Activated CD8-positive, alpha-beta T cell treated with anti-CD3 and anti-CD28 coated beads for 36 hours (primary cell): Measurements from ENCODE around the gene NDUFS6. TPM values are rescaled to one million over a fixed set of nuclear protein-coding genes. Genes with fewer than 3 reads are reported as not detected.

ENCODE experiments used
- ATAC-seq: fragments of 200-7000 bp; cut with Tn5 transposase; one replicate; pipeline ENCODE4 v1.10.0; 2021; ENCODE audit warnings: mild to moderate bottlenecking, moderate library complexity
- CTCF ChIA-PET: fragments of 350-600 bp; sonication (Branson Sonifier 250); formaldehyde crosslinking; loops from one replicate; lab custom pipeline; 2021; ENCODE audit warnings: antibody characterized with exemption; lab: Charles Lee
- POLR2A ChIA-PET: fragments of 350-600 bp; sonication (Branson Sonifier 250); formaldehyde crosslinking; loops from one replicate; lab custom pipeline; 2021; ENCODE audit warnings: antibody characterized with exemption; lab: Charles Lee
- DNase-seq: peaks from one replicate; pipeline ENCODE4 v3.0.0-alpha.2; 2020
- H3K27ac Mint-ChIP-seq: one replicate; pipeline ENCODE4 v1.8.0; 2021; ENCODE audit warnings: mild to moderate bottlenecking, mixed read lengths
- H3K27me3 Mint-ChIP-seq: one replicate; pipeline ENCODE4 v1.8.0; 2021; ENCODE audit warnings: mixed read lengths
- H3K36me3 Mint-ChIP-seq: one replicate; pipeline ENCODE4 v1.8.0; 2021; ENCODE audit warnings: low read depth, mixed read lengths
- H3K4me1 Mint-ChIP-seq: one replicate; pipeline ENCODE4 v1.8.0; 2021; ENCODE audit warnings: low read depth, mixed read lengths
- H3K4me3 Mint-ChIP-seq: one replicate; pipeline ENCODE4 v1.8.0; 2021; ENCODE audit warnings: mild to moderate bottlenecking, moderate library complexity, mixed read lengths
- H3K9me3 Mint-ChIP-seq: one replicate; pipeline ENCODE4 v1.8.0; 2021; ENCODE audit warnings: mixed read lengths
- intact Hi-C: fragments of 100-400 bp; cut with micrococcal nuclease; formaldehyde crosslinking; loops from one replicate; pipeline ENCODE4 v1.10.0; 2022
- total RNA-seq, 2 experiments: library from RNA; stranded (reverse); gene quantifications; one replicate each; pipeline ENCODE4 v1.2.3, GENCODE V29; 2021
- TF ChIP-seq, protein P1 (sequence below): fragments of 200-600 bp; IDR thresholded peaks from one replicate; pipeline ENCODE4 v1.8.0; 2022; ENCODE audit warnings: antibody characterized with exemption, mild to moderate bottlenecking

The NDUFS6 gene
- total RNA-seq, 2 experiments from 2014 or later = 32.2 to 39.1 TPM

DNA sequence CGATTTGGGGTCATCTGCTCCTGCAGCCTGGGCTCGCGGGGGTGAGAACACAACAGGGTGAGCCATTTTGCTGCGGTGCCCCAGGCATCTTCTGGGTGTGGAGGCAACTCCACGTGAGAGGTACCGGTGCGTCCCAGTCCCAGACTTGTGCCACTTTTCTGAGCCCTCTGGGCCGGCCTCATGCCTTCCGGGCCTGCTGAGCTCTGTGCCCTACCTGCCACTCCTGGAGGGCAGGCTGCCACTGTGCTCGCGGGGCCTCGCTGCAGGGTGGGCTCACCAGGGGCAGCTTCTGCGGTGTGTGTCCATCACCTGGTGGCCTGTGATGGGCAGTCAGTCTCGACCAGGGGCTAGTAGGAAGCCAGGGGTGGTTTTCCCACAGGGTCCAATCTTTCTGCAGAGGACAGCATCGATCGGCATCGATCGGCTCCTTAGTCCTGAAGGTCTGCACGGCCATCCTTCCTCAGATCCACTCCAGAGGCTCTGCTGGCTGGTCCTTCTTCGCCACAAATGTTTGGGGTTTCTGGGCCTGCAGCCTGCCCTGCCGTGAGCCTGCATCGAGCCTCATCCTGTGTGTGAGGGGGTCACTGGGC, 58.9 kb downstream of the NDUFS6 start:
- peaks cover 14% of the 10 kb centered on the region for H3K27me3 Mint-ChIP-seq
- intact Hi-C loops = no loop called here
- DNase-seq (no peak), ATAC-seq (no peak)
- TF ChIP-seq, protein P1, sequence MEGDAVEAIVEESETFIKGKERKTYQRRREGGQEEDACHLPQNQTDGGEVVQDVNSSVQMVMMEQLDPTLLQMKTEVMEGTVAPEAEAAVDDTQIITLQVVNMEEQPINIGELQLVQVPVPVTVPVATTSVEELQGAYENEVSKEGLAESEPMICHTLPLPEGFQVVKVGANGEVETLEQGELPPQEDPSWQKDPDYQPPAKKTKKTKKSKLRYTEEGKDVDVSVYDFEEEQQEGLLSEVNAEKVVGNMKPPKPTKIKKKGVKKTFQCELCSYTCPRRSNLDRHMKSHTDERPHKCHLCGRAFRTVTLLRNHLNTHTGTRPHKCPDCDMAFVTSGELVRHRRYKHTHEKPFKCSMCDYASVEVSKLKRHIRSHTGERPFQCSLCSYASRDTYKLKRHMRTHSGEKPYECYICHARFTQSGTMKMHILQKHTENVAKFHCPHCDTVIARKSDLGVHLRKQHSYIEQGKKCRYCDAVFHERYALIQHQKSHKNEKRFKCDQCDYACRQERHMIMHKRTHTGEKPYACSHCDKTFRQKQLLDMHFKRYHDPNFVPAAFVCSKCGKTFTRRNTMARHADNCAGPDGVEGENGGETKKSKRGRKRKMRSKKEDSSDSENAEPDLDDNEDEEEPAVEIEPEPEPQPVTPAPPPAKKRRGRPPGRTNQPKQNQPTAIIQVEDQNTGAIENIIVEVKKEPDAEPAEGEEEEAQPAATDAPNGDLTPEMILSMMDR = no peak
- H3K4me1 Mint-ChIP-seq = no peaks in the 10 kb centered on the region
- CTCF ChIA-PET = no interaction called here
- POLR2A ChIA-PET = no interaction called here
- H3K4me3 Mint-ChIP-seq = no peak overlapping the region
- no peaks in the 10 kb centered on the region for H3K9me3 Mint-ChIP-seq
- H3K27ac Mint-ChIP-seq = no peak overlapping the region
- no peaks in the 10 kb centered on the region for H3K36me3 Mint-ChIP-seq

DNA sequence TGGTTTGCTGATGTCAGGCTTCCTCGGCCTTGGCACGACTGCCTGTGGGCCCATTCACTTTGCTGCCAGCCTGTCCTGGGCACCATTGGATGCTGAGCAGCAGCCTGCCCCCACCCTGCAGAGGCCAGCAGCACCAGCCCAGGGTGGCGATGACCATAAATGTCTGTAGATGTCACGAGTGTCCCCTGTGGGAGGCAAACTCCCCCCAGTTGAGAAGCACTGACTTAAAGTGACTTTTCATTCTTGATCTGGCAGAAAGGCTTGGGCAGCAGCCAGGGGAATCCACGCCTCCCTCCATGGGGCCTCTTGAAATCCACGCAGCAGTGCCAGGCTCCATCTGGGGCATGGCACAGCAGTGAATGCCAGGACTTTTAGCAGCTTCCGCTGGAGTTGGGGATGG, 59.7 kb downstream of the NDUFS6 start:
- intact Hi-C loops = no loop called here
- Mint-ChIP-seq H3K4me1 (no peaks in the 10 kb centered on the region), H3K9me3 (no peaks in the 10 kb centered on the region), H3K27ac (no peak overlapping the region), H3K27me3 (peaks cover 10% of the 10 kb centered on the region), H3K4me3 (no peak overlapping the region), H3K36me3 (no peaks in the 10 kb centered on the region)
- no peak for DNase-seq
- ChIA-PET POLR2A (no interaction called here), CTCF (no interaction called here)
- TF ChIP-seq, protein P1 = no peak
- no peak for ATAC-seq

DNA sequence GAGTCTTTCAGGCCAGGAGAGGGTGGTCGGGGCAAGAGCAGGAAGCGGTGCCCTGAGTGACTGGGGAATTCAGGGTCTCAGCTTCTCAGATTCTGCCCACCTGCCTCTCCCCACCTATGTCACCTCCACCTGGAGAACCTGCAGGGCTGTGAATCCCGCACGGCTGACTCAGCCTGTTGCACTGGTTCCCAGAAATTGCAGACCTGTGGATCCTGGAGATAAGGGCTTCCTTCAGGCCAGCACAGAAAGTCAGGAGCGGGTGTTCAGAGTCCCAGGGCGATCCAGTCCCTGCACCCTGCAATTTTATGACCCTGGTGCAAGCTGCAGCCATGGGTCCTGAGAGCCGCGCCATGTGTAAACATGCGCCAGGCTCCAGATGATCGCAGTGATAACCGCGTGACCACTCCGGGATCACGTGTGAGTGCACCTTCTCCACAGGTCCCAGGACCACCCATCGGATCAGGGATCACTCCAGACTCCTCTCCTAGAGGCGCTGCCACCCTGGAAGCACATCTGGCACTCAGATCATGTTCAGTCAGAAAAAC, 63.8 kb downstream of the NDUFS6 start:
- Mint-ChIP-seq H3K9me3 (no peaks in the 10 kb centered on the region), H3K4me3 (no peak overlapping the region), H3K27ac (no peak overlapping the region), H3K4me1 (no peaks in the 10 kb centered on the region), H3K36me3 (no peaks in the 10 kb centered on the region), H3K27me3 (peaks cover 6% of the 10 kb centered on the region)
- TF ChIP-seq, protein P1 = no peak
- ATAC-seq (no peak), DNase-seq (no peak)
- ChIA-PET CTCF (no interaction called here), POLR2A (no interaction called here)
- intact Hi-C loops = no loop called here

DNA sequence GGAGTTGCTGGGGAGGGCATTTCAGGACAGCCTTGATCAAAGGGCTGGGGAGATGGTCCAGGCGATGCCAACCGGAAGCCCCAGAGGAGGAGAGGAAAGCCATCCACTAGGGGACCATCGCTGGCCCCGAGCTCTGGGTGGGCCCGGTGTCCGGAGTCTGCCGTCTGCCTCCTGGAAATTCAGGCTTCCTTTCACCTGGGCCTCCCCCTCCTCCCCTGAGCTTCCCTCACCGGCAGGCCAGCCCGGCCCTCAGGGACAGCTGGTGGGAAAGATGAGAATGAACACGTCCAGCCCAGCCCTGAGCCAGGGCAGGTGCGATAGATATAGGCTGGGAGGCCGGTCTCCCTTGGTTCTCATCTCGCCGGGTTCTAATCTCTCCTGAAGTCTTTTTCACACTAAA, 64.3 kb downstream of the NDUFS6 start:
- Mint-ChIP-seq H3K4me3 (no peak overlapping the region), H3K36me3 (no peaks in the 10 kb centered on the region), H3K27ac (no peak overlapping the region), H3K9me3 (no peaks in the 10 kb centered on the region), H3K4me1 (no peaks in the 10 kb centered on the region), H3K27me3 (peaks cover 6% of the 10 kb centered on the region)
- ATAC-seq (no peak), DNase-seq (no peak)
- CTCF ChIA-PET = no interaction called here
- intact Hi-C loops = no loop called here
- TF ChIP-seq, protein P1 = no peak
- POLR2A ChIA-PET = no interaction called here

Other genes with a start within 250 kb of the NDUFS6 start
- gene MRPL36, start 1.6 kb upstream of the NDUFS6 start, total RNA-seq = 10 to 100 TPM; 80.1 to 87.2 TPM
- gene IRX4, start 81.5 kb downstream of the NDUFS6 start, total RNA-seq = not detected